Activated CD4-positive, alpha-beta memory T cell treated with anti-CD3 and anti-CD28 coated beads for 36 hours (primary cell): ENCODE results near the gene PTGS1. TPM values are rescaled to one million over a fixed set of nuclear protein-coding genes. Genes with fewer than 3 reads are reported as not detected.
A peak's percentile ranks its signal among the peaks of the same experiment; 100 is the strongest.

Experiments
- CTCF ChIA-PET: fragments of 350-600 bp; sonication (Branson Sonifier 250); formaldehyde crosslinking; loops from one replicate; lab custom pipeline; 2021; ENCODE audit warnings: antibody characterized with exemption, inconsistent platforms; lab: Charles Lee
- POLR2A ChIA-PET: fragments of 350-600 bp; sonication (Branson Sonifier 250); formaldehyde crosslinking; loops from one replicate; lab custom pipeline; 2021; ENCODE audit warnings: antibody characterized with exemption; lab: Charles Lee
- DNase-seq: peaks from one replicate; pipeline ENCODE4 v3.0.0-alpha.2; 2020
- H3K27ac Mint-ChIP-seq: one replicate; pipeline ENCODE4 v1.8.0; 2021; ENCODE audit warnings: mixed read lengths
- H3K27me3 Mint-ChIP-seq: one replicate; pipeline ENCODE4 v1.8.0; 2021; ENCODE audit warnings: mixed read lengths
- H3K36me3 Mint-ChIP-seq: one replicate; pipeline ENCODE4 v1.8.0; 2021; ENCODE audit warnings: mixed read lengths
- H3K4me1 Mint-ChIP-seq: one replicate; pipeline ENCODE4 v1.8.0; 2021; ENCODE audit warnings: low read depth, mixed read lengths
- H3K4me3 Mint-ChIP-seq: one replicate; pipeline ENCODE4 v1.8.0; 2021; ENCODE audit warnings: mild to moderate bottlenecking, mixed read lengths
- H3K9me3 Mint-ChIP-seq: one replicate; pipeline ENCODE4 v1.8.0; 2021; ENCODE audit warnings: mixed read lengths
- intact Hi-C: fragments of 100-400 bp; cut with micrococcal nuclease; formaldehyde crosslinking; loops from one replicate; pipeline ENCODE4 v1.15.1; 2023
- total RNA-seq, 2 experiments: library from RNA; stranded (reverse); gene quantifications; one replicate each; pipeline ENCODE4 v1.2.3, GENCODE V29; 2021

The PTGS1 gene
- total RNA-seq, 2 experiments from 2014 or later = 0.07 TPM; not detected in 1

- ChIA-PET CTCF (interaction anchor here (0.9 to 3.0 kb wide), 2 partner anchors 15 to 211 kb away, joined by 3 to 7 read pairs; no protein-coding TSS in a partner anchor), POLR2A (no interaction called here)
- Mint-ChIP-seq H3K36me3 (no peaks in the 10 kb centered on the region), H3K9me3 (no peaks in the 10 kb centered on the region), H3K27me3 (no peaks in the 10 kb centered on the region), H3K4me3 (no peak overlapping the region), H3K27ac (no peak overlapping the region), H3K4me1 (no peaks in the 10 kb centered on the region)
- intact Hi-C loops = no loop called here
- DNase-seq = no peak
Observed at GRCh38 chr9:122336189-122336588, 34.6 kb upstream of the PTGS1 start.

GRCh38 chr9:122336866-122337555 is 33.8 kb upstream of the PTGS1 start:
- ChIA-PET POLR2A (no interaction called here), CTCF (interaction anchor here (0.9 to 3.0 kb wide), 2 partner anchors 14 to 212 kb away, joined by 3 to 7 read pairs; no protein-coding TSS in a partner anchor)
- Mint-ChIP-seq H3K4me1 (no peaks in the 10 kb centered on the region), H3K36me3 (no peaks in the 10 kb centered on the region), H3K27me3 (no peaks in the 10 kb centered on the region), H3K27ac (no peak overlapping the region), H3K4me3 (no peak overlapping the region), H3K9me3 (no peaks in the 10 kb centered on the region)
- intact Hi-C loops = no loop called here
- no peak for DNase-seq

GRCh38 chr9:122337556-122337929 is 33.3 kb upstream of the PTGS1 start:
- H3K4me3 Mint-ChIP-seq = no peak overlapping the region
- POLR2A ChIA-PET = no interaction called here
- H3K36me3 Mint-ChIP-seq = no peaks in the 10 kb centered on the region
- intact Hi-C loops = no loop called here
- H3K27ac Mint-ChIP-seq = no peak overlapping the region
- DNase-seq = no peak
- CTCF ChIA-PET = interaction anchor here (3.0 kb wide), 1 partner anchor 213 kb away, joined by 7 read pairs; no protein-coding TSS in a partner anchor
- no peaks in the 10 kb centered on the region for H3K9me3 Mint-ChIP-seq
- no peaks in the 10 kb centered on the region for H3K4me1 Mint-ChIP-seq
- H3K27me3 Mint-ChIP-seq = no peaks in the 10 kb centered on the region

GRCh38 chr9:122338536-122338935 is 32.3 kb upstream of the PTGS1 start:
- no peak overlapping the region for H3K4me3 Mint-ChIP-seq
- intact Hi-C loops = no loop called here
- ChIA-PET POLR2A (no interaction called here), CTCF (no interaction called here)
- no peak overlapping the region for H3K27ac Mint-ChIP-seq
- DNase-seq = no peak
- no peaks in the 10 kb centered on the region for H3K9me3 Mint-ChIP-seq
- H3K4me1 Mint-ChIP-seq = no peaks in the 10 kb centered on the region
- H3K36me3 Mint-ChIP-seq = no peaks in the 10 kb centered on the region
- H3K27me3 Mint-ChIP-seq = no peaks in the 10 kb centered on the region

- no peak overlapping the region for H3K4me3 Mint-ChIP-seq
- peaks cover 1% of the 10 kb centered on the region for H3K27me3 Mint-ChIP-seq
- intact Hi-C loops = no loop called here
- ChIA-PET CTCF (interaction anchor here (0.8 to 2.1 kb wide), 2 partner anchors 12 to 214 kb away, joined by 3 to 9 read pairs; no protein-coding TSS in a partner anchor), POLR2A (no interaction called here)
- H3K27ac Mint-ChIP-seq = no peak overlapping the region
- no peak for DNase-seq
- H3K36me3 Mint-ChIP-seq = no peaks in the 10 kb centered on the region
- no peaks in the 10 kb centered on the region for H3K9me3 Mint-ChIP-seq
- no peaks in the 10 kb centered on the region for H3K4me1 Mint-ChIP-seq
Observed at GRCh38 chr9:122338994-122339393, 31.8 kb upstream of the PTGS1 start.

GRCh38 chr9:122339579-122339978 is 31.2 kb upstream of the PTGS1 start:
- no peaks in the 10 kb centered on the region for H3K4me1 Mint-ChIP-seq
- peaks cover 2% of the 10 kb centered on the region for H3K27me3 Mint-ChIP-seq
- no peak overlapping the region for H3K27ac Mint-ChIP-seq
- ChIA-PET CTCF (interaction anchor here (0.8 to 2.1 kb wide), 3 partner anchors 11 to 217 kb away, joined by 3 to 9 read pairs (median 6); no protein-coding TSS in a partner anchor), POLR2A (no interaction called here)
- DNase-seq = no peak
- H3K9me3 Mint-ChIP-seq = no peaks in the 10 kb centered on the region
- H3K36me3 Mint-ChIP-seq = no peaks in the 10 kb centered on the region
- H3K4me3 Mint-ChIP-seq = no peak overlapping the region
- intact Hi-C loops = no loop called here

- Mint-ChIP-seq H3K4me1 (no peaks in the 10 kb centered on the region), H3K27ac (no peak overlapping the region), H3K4me3 (no peak overlapping the region), H3K9me3 (no peaks in the 10 kb centered on the region), H3K36me3 (no peaks in the 10 kb centered on the region), H3K27me3 (peaks cover 8% of the 10 kb centered on the region)
- intact Hi-C loops = loop anchor here (10.0 kb wide), 1 partner anchor 125 kb away; no protein-coding TSS in a partner anchor
- DNase-seq = no peak
- CTCF ChIA-PET = interaction anchor here (1.6 to 2.1 kb wide), 2 partner anchors 215 to 217 kb away, joined by 6 to 9 read pairs; no protein-coding TSS in a partner anchor
- POLR2A ChIA-PET = interaction anchor here (0.6 kb wide), 1 partner anchor 665 kb away, joined by 3 read pairs; no protein-coding TSS in a partner anchor
Observed at GRCh38 chr9:122340161-122340560, 30.7 kb upstream of the PTGS1 start.

- Mint-ChIP-seq H3K36me3 (no peaks in the 10 kb centered on the region), H3K4me3 (no peak overlapping the region), H3K27me3 (peaks cover 20% of the 10 kb centered on the region), H3K27ac (no peak overlapping the region), H3K4me1 (peaks cover 3% of the 10 kb centered on the region), H3K9me3 (no peaks in the 10 kb centered on the region)
- ChIA-PET POLR2A (interaction anchor here (0.7 kb wide), 1 partner anchor 42 kb away, joined by 4 read pairs; no protein-coding TSS in a partner anchor), CTCF (interaction anchor here (14.1 kb wide), 1 partner anchor 218 kb away, joined by 314 read pairs; no protein-coding TSS in a partner anchor)
- no peak for DNase-seq
- intact Hi-C loops = loop anchor here (10.0 kb wide), 1 partner anchor 128 kb away; no protein-coding TSS in a partner anchor
Observed at GRCh38 chr9:122342323-122343050, 28.3 kb upstream of the PTGS1 start.

- peaks cover 4% of the 10 kb centered on the region for H3K4me1 Mint-ChIP-seq
- POLR2A ChIA-PET = no interaction called here
- no peak overlapping the region for H3K27ac Mint-ChIP-seq
- H3K36me3 Mint-ChIP-seq = no peaks in the 10 kb centered on the region
- H3K9me3 Mint-ChIP-seq = no peaks in the 10 kb centered on the region
- peak overlapping the region; percentile 66 for H3K4me3 Mint-ChIP-seq
- no peak for DNase-seq
- CTCF ChIA-PET = interaction anchor here (0.8 to 14.1 kb wide), 4 partner anchors 81 to 248 kb away, joined by 3 to 314 read pairs (median 60); no protein-coding TSS in a partner anchor
- peaks cover 44% of the 10 kb centered on the region for H3K27me3 Mint-ChIP-seq
- intact Hi-C loops = loop anchor here (10.0 kb wide), 1 partner anchor 132 kb away; no protein-coding TSS in a partner anchor
Observed at GRCh38 chr9:122346478-122347347, 24.1 kb upstream of the PTGS1 start.

- CTCF ChIA-PET = interaction anchor here (1.0 to 14.1 kb wide), 3 partner anchors 82 to 249 kb away, joined by 3 to 314 read pairs (median 117); no protein-coding TSS in a partner anchor
- POLR2A ChIA-PET = no interaction called here
- H3K9me3 Mint-ChIP-seq = peaks cover under 1% of the 10 kb centered on the region
- H3K4me3 Mint-ChIP-seq = peak overlapping the region; percentile 66
- intact Hi-C loops = loop anchor here (10.0 kb wide), 1 partner anchor 133 kb away; no protein-coding TSS in a partner anchor
- peaks cover 44% of the 10 kb centered on the region for H3K27me3 Mint-ChIP-seq
- H3K4me1 Mint-ChIP-seq = peaks cover 4% of the 10 kb centered on the region
- H3K36me3 Mint-ChIP-seq = no peaks in the 10 kb centered on the region
- peak; percentile 25 for DNase-seq
- H3K27ac Mint-ChIP-seq = no peak overlapping the region
Observed at GRCh38 chr9:122347348-122348287, 23.2 kb upstream of the PTGS1 start.
